H1 (cell line): ENCODE measurements around the gene DBF4. TPM values are rescaled to one million over a fixed set of nuclear protein-coding genes. Genes with fewer than 3 reads are reported as not detected.
"Not testable (repeated sequence)": the region's sequence is repeated elsewhere in the genome, so short reads cannot be mapped to it uniquely, and the experiment has no call there.

Experiments
- CTCF ChIA-PET: fragments of 300-600 bp; sonication (Branson Sonifier 250); formaldehyde crosslinking; loops from one replicate; lab custom pipeline; 2021; ENCODE audit not compliant: partially characterized antibody; lab: Charles Lee
- POLR2A ChIA-PET: fragments of 300-600 bp; sonication (Branson Sonifier 250); formaldehyde crosslinking; loops from one replicate; lab custom pipeline; 2021; ENCODE audit warnings: inconsistent platforms; ENCODE audit not compliant: partially characterized antibody; lab: Charles Lee
- DNase-seq, 2 experiments: peaks; one replicate each; pipeline versions ENCODE4 v3.0.0 to v3.0.0-alpha.2; 2010 to 2022; ENCODE audit warnings: low spot score in 2 of 2, low read depth in 1 of 2, mixed read lengths in 1 of 2
- FAIRE-seq: peaks from 2 replicates; lab custom pipeline; 2011; peaks lifted over from hg19 to GRCh38; lab: Jason Lieb, UNC
- H2AFZ ChIP-seq: 2 replicates; pipeline ENCODE4 v1.8.1; 2012; ENCODE audit warnings: low read length, inconsistent platforms
- H2AK5ac ChIP-seq: 2 replicates; pipeline ENCODE4 v1.6.1; 2013; ENCODE audit warnings: low read depth, low read length
- H2BK120ac ChIP-seq: replicated peaks from 2 replicates; pipeline ENCODE3; 2013; ENCODE audit warnings: low read depth, low read length, inconsistent platforms
- H2BK12ac ChIP-seq: 2 replicates; pipeline ENCODE4 v1.6.1; 2013; ENCODE audit warnings: low read depth, low read length
- H2BK15ac ChIP-seq: 2 replicates; pipeline ENCODE4 v1.6.1; 2013; ENCODE audit warnings: low read length
- H2BK20ac ChIP-seq: 2 replicates; pipeline ENCODE4 v1.6.1; 2013; ENCODE audit warnings: low read length
- H2BK5ac ChIP-seq: 2 replicates; pipeline ENCODE4 v1.6.1; 2013; ENCODE audit warnings: low read depth, low read length
- H3K14ac ChIP-seq: 2 replicates; pipeline ENCODE4 v1.6.1; 2013; ENCODE audit warnings: inconsistent platforms; ENCODE audit not compliant: insufficient read length
- H3K18ac ChIP-seq: 2 replicates; pipeline ENCODE4 v1.6.1; 2013; ENCODE audit warnings: low read length; ENCODE audit errors: extremely low read depth
- H3K23ac ChIP-seq: 2 replicates; pipeline ENCODE4 v1.6.1; 2013; ENCODE audit warnings: inconsistent platforms; ENCODE audit not compliant: insufficient read length
- H3K23me2 ChIP-seq: 2 replicates; pipeline ENCODE4 v1.6.1; 2013; ENCODE audit warnings: low read depth, low read length
- H3K27ac ChIP-seq: 2 replicates; pipeline ENCODE4 v1.6.1; 2011; ENCODE audit warnings: low read depth, low read length, inconsistent platforms
- H3K27me3 ChIP-seq, 4 experiments: replicated peaks in 1 of 4; 1 replicate in 1 of 4; 2 replicates in 3 of 4; pipeline versions ENCODE4 v1.6.1 to v1.8.1; 2011 to 2013; ENCODE audit warnings: low read length in 3 of 4, mild to moderate bottlenecking in 3 of 4, inconsistent platforms in 2 of 4, mixed read lengths in 2 of 4, moderate library complexity in 1 of 4; ENCODE audit not compliant: control insufficient read depth in 3 of 4, insufficient read depth in 3 of 4; ENCODE audit errors: extremely low read depth in 1 of 4
- H3K36me3 ChIP-seq, 4 experiments: 2 replicates each; pipeline versions ENCODE4 v1.6.1 to v1.8.1; 2011 to 2013; ENCODE audit warnings: mild to moderate bottlenecking in 4 of 4, low read length in 3 of 4, moderate library complexity in 2 of 4, control low read depth in 1 of 4, inconsistent platforms in 1 of 4; ENCODE audit not compliant: insufficient read depth in 4 of 4, control insufficient read depth in 2 of 4
- H3K4ac ChIP-seq: replicated peaks from 2 replicates; pipeline ENCODE3; 2013; ENCODE audit warnings: low read length, low read depth, mixed read lengths, inconsistent platforms; ENCODE audit not compliant: insufficient read length
- H3K4me1 ChIP-seq, 4 experiments: replicated peaks in 1 of 4; 1 replicate in 1 of 4; 2 replicates in 3 of 4; pipeline versions ENCODE4 v1.6.1 to v1.8.1; 2011 to 2013; ENCODE audit warnings: low read length in 3 of 4, inconsistent platforms in 2 of 4, mixed read lengths in 1 of 4; ENCODE audit not compliant: insufficient read depth in 4 of 4, control insufficient read depth in 3 of 4
- H3K4me2 ChIP-seq, 2 experiments: 2 replicates each; pipeline versions ENCODE4 v1.6.1 to v1.8.1; 2011 to 2013; ENCODE audit warnings: low read depth in 2 of 2, low read length in 2 of 2, control low read depth in 1 of 2, inconsistent platforms in 1 of 2, mild to moderate bottlenecking in 1 of 2; ENCODE audit not compliant: insufficient read depth in 1 of 2
- H3K4me3 ChIP-seq, 4 experiments: fragments of 200-600, 300-600 bp in 1 of 4; sonication (generic), shearing (Covaris generic), sonication (Bioruptor Twin) in 1 of 4; 2 replicates each; pipeline versions ENCODE4 v1.5.1 to v1.8.1; 2011 to 2016; ENCODE audit warnings: low read length in 4 of 4, low read depth in 3 of 4, control low read depth in 2 of 4, inconsistent platforms in 2 of 4, mild to moderate bottlenecking in 2 of 4, mixed read lengths in 1 of 4, moderate library complexity in 1 of 4; ENCODE audit not compliant: insufficient read depth in 2 of 4; ENCODE audit errors: extremely low read depth in 1 of 4
- H3K56ac ChIP-seq: replicated peaks from 2 replicates; pipeline ENCODE3; 2013; ENCODE audit warnings: low read depth, mild to moderate bottlenecking, mixed read lengths, low read length, inconsistent platforms; ENCODE audit not compliant: insufficient read length
- H3K79me1 ChIP-seq: 2 replicates; pipeline ENCODE4 v1.6.1; 2013; ENCODE audit warnings: low read depth, low read length, control low read depth
- H3K79me2 ChIP-seq, 2 experiments: 2 replicates each; pipeline versions ENCODE4 v1.6.1 to v1.8.1; 2012 to 2013; ENCODE audit warnings: low read length in 2 of 2, mild to moderate bottlenecking in 2 of 2, inconsistent platforms in 1 of 2; ENCODE audit not compliant: insufficient read depth in 2 of 2, control insufficient read depth in 1 of 2
- H3K9ac ChIP-seq, 4 experiments: replicated peaks in 1 of 4; 1 replicate in 1 of 4; 2 replicates in 3 of 4; pipeline versions ENCODE4 v1.6.1 to v1.8.1; 2011 to 2013; ENCODE audit warnings: low read depth in 3 of 4, low read length in 3 of 4, control low read depth in 2 of 4, mild to moderate bottlenecking in 2 of 4, moderate library complexity in 2 of 4, inconsistent platforms in 1 of 4; ENCODE audit errors: extremely low read depth in 1 of 4
- H3K9me3 ChIP-seq, 2 experiments: 2 replicates each; pipeline versions ENCODE4 v1.6.1 to v1.8.1; 2012 to 2013; ENCODE audit warnings: mild to moderate bottlenecking in 2 of 2, moderate library complexity in 2 of 2, control low read depth in 1 of 2, inconsistent platforms in 1 of 2, low read depth in 1 of 2, low read length in 1 of 2, mixed read lengths in 1 of 2; ENCODE audit not compliant: insufficient read depth in 2 of 2
- H4K20me1 ChIP-seq, 2 experiments: replicated peaks in 1 of 2; 2 replicates each; pipeline versions ENCODE3 to v1.8.1; 2011 to 2013; ENCODE audit warnings: inconsistent platforms in 2 of 2, low read length in 2 of 2, mild to moderate bottlenecking in 1 of 2; ENCODE audit not compliant: insufficient read depth in 2 of 2, control insufficient read depth in 1 of 2
- H4K5ac ChIP-seq: 2 replicates; pipeline ENCODE4 v1.6.1; 2013; ENCODE audit warnings: low read length, low read depth, mixed read lengths, inconsistent platforms; ENCODE audit not compliant: insufficient read length
- H4K8ac ChIP-seq: 2 replicates; pipeline ENCODE4 v1.8.0; 2013; ENCODE audit warnings: mild to moderate bottlenecking, moderate library complexity, low read length, inconsistent platforms; ENCODE audit not compliant: insufficient read depth; ENCODE audit errors: extremely low read depth
- H4K91ac ChIP-seq: replicated peaks from 2 replicates; pipeline ENCODE3; 2013; ENCODE audit warnings: low read length, mixed read lengths, inconsistent platforms; ENCODE audit not compliant: insufficient read length
- WGBS, 2 experiments: shearing (Covaris generic) in 1 of 2; methylation state at CpG; one replicate each; pipeline versions ENCODE4 v1.1.6 to v1.1.7; 2013 to 2015; ENCODE audit warnings: low lambda C conversion rate in 2 of 2, mixed read lengths in 2 of 2, inconsistent platforms in 1 of 2, low coverage in 1 of 2, missing lambda C conversion rate in 1 of 2; ENCODE audit not compliant: insufficient replicate concordance in 2 of 2, insufficient coverage in 1 of 2, insufficient read length in 1 of 2; ENCODE audit errors: extremely low coverage in 1 of 2, missing lambda C conversion rate in 1 of 2; 5-methylcytosine and 5-hydroxymethylcytosine counted together
- polyA plus RNA-seq, 7 experiments: library from polyadenylated mRNA; depleted of rRNA in 3 of 7; stranded (reverse) in 5 of 7; unstranded in 2 of 7; fragments of >200 nt in 5 of 7; fragments of 200-250 nt in 2 of 7; gene quantifications; 1 replicate in 5 of 7; 2 replicates in 1 of 7; 4 replicates in 1 of 7; pipeline versions ENCODE4 v1.2.1 to v1.2.3, GENCODE V29; 2011 to 2013; ENCODE audit warnings: missing spikeins in 2 of 7, mixed read lengths in 2 of 7
- total RNA-seq: library from RNA; stranded (reverse); fragmentation: NEBNext Ultra II Directional; extraction: Animal tissue kit (Norgen Biotek cat#: 25700); gene quantifications from 2 replicates; pipeline ENCODE4 v1.2.1, GENCODE V29; 2021

Gene DBF4
- total and polyA plus RNA-seq, 2 of the 8 experiments (the other 6 are each of a cell fraction or from before 2014, with no cell fraction given): 8.7 to 82.4 TPM

DNA sequence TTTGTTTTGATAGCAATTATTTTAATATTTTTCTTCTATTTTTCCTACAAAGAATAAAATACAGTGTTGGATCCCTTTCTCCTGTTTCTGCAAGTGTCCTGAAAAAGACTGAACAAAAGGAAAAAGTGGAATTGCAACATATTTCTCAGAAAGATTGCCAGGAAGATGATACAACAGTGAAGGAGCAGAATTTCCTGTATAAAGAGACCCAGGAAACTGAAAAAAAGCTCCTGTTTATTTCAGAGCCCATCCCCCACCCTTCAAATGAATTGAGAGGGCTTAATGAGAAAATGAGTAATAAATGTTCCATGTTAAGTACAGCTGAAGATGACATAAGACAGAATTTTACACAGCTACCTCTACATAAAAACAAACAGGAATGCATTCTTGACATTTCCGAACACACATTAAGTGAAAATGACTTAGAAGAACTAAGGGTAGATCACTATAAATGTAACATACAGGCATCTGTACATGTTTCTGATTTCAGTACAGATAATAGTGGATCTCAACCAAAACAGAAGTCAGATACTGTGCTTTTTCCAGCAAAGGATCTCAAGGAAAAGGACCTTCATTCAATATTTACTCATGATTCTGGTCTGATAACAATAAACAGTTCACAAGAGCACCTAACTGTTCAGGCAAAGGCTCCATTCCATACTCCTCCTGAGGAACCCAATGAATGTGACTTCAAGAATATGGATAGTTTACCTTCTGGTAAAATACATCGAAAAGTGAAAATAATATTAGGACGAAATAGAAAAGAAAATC, 31.0 kb downstream of the DBF4 start:
- H2AFZ ChIP-seq, H2AK5ac ChIP-seq, H4K91ac ChIP-seq, H3K9me3 ChIP-seq, H3K18ac ChIP-seq, H3K79me1 ChIP-seq, H3K4ac ChIP-seq, H3K27me3 ChIP-seq, H2BK5ac ChIP-seq, H2BK120ac ChIP-seq, DNase-seq, H4K20me1 ChIP-seq, H4K5ac ChIP-seq, H3K79me2 ChIP-seq, H3K4me2 ChIP-seq, H3K27ac ChIP-seq, H3K4me1 ChIP-seq, H3K9ac ChIP-seq, H3K23ac ChIP-seq, H3K23me2 ChIP-seq, H3K14ac ChIP-seq, H2BK15ac ChIP-seq, H4K8ac ChIP-seq, H2BK20ac ChIP-seq, H3K56ac ChIP-seq, H3K4me3 ChIP-seq, H2BK12ac ChIP-seq: not testable (repeated sequence)
- POLR2A ChIA-PET: interaction anchor here (1.3 kb wide), 1 partner anchor 20 kb away, joined by 4 read pairs; no protein-coding TSS in a partner anchor
- CTCF ChIA-PET: interaction anchor here (0.7 to 2.2 kb wide), 5 partner anchors 14 to 205 kb away, joined by 3 to 10 read pairs (median 4); no protein-coding TSS in a partner anchor
- 92% methylated on average over 3 of the region's 3 CpGs; no CpG with 5 or more reads in 1 of the 2 experiments for WGBS, 2 experiments
- H3K36me3 ChIP-seq: peaks cover 0 to 45% (median 14%) of the 10 kb centered on the region in 4 experiments; a peak in 4 of 8 replicates
- FAIRE-seq: peak; percentile 66
